ENCODE data around the gene HOXA2. TPM values are rescaled to one million over a fixed set of nuclear protein-coding genes. Genes with fewer than 3 reads are reported as not detected.

The HOXA2 gene
- total RNA-seq, 1 donor from 2014 or later, result not detected

DNA sequence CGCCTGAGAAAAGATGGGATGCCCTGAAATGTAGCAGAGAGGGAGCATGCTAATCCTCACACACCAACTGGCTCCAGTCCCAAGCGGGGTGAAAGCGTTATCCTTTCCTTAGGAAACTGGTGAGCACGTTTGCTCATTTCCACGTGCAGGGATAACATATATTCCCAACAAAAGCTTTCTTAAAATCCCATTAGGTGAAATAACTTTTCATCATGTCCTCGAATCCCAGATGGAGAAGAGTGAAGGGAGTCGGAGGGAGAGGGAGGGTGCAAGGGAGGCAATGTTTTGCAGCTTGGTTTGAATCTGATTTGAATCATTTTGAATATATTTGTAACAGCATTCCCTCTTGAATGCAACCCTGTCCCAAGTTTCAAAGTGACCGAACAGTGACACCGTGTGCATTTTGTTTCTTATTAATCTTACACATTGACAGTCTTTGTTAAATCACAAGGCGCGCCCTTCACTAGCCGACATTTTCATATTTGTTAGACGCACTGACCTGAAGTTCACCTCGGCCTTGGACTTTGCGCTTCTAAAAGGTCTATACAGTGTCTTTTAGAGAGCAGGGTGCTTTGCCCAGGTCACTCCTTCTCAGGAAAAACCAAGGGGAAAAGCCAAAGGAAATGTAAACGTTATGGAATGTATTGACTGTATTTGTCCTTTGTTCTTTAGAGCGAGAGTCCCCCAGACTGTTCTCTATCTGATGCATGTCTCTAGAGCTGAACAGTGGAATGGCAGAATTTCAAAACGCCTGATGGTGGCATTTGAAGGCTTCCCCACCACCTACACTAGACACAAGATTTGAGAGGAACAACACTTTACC lies 31.1 kb upstream of the HOXA2 start:
- intact Hi-C loops (cut with micrococcal nuclease), result loop anchor here (2.0 to 5.0 kb wide), 2 partner anchors 17 to 36 kb away; partner anchors contain the start of gene HOXA1
- DNase-seq, result no peak
- H3K4me3 Mint-ChIP-seq, result peak overlapping the region; percentile 2
- H3K4me1 Mint-ChIP-seq, result peaks cover 14% of the 10 kb centered on the region
- H3K36me3 Mint-ChIP-seq (ENCODE audit: low read depth), result peaks cover 1% of the 10 kb centered on the region
- peaks cover 3% of the 10 kb centered on the region for H3K9me3 Mint-ChIP-seq
- H3K27ac Mint-ChIP-seq, result no peak overlapping the region
- peaks cover 51% of the 10 kb centered on the region for H3K27me3 Mint-ChIP-seq

DNA sequence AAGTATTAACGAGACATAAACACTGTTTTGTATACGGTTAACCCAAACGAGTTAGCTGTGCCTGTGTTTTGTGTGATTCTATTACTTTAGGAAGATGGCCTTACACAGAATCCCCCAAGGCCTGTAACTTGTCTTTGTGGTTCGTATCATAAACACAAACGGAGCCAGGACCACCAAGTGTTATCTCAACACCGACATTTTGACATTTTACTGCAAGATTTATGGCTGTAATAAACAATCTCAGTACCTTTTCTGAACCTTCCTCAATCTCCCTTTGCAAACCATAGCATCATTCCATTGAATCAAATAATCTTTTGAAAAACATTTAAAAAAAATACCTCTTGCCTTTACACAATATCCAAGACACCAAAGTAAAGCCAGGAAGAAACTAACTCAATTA lies 30.5 kb upstream of the HOXA2 start:
- intact Hi-C loops (cut with micrococcal nuclease), result loop anchor here (5.0 kb wide), 1 partner anchor 36 kb away; the partner anchor contains the start of gene HOXA1
- peaks cover 54% of the 10 kb centered on the region for H3K27me3 Mint-ChIP-seq
- no peak overlapping the region for H3K27ac Mint-ChIP-seq
- H3K4me3 Mint-ChIP-seq, result no peak overlapping the region
- peaks cover 14% of the 10 kb centered on the region for H3K4me1 Mint-ChIP-seq
- H3K9me3 Mint-ChIP-seq, result peaks cover 3% of the 10 kb centered on the region
- peaks cover 1% of the 10 kb centered on the region for H3K36me3 Mint-ChIP-seq (ENCODE audit: low read depth)
- no peak for DNase-seq

DNA sequence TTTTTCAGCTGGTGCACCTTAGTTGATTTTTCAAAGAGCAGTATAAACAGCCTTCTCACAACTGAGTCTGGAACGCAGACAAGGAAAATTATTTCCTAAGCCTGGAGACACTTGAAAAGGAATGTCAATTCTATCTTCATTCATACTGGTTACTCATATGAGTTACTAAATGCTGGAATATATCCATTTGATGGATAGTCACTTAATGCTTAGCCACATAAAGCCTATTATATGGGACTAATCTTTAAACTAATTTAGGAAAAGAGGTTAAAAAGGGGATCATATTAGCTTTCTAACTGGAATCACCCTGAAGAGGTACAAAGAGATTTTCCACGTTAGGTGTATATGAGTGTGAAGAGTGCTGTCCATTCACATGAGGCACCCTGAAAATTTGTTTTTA lies 29.7 kb upstream of the HOXA2 start:
- intact Hi-C loops (cut with micrococcal nuclease), result loop anchor here (5.0 kb wide), 1 partner anchor 35 kb away; the partner anchor contains the start of gene HOXA1
- H3K4me3 Mint-ChIP-seq, result no peak overlapping the region
- no peak overlapping the region for H3K27ac Mint-ChIP-seq

DNA sequence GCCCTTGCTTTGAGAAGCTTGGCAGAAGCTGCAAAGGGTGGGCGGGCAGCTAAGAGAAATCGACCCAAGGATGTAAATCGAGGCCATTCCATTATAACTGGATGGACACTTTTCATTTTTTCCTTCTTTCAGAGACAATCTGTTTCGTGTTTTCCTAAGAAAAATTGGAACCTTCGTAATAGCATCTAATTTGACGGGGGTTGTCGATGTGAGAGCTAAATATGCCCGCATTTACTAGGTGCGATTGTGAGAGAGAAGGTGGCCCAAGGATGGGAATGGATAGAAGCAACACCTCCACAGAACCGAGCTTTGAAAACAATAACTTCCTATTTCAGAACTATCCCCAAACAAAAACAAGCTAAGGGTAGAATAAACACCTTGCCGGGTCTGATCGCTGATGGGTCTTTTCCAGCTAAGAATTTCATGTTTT lies 28.9 kb upstream of the HOXA2 start:
- no peak for DNase-seq
- Mint-ChIP-seq H3K9me3 (peaks cover 3% of the 10 kb centered on the region), H3K4me1 (peaks cover 14% of the 10 kb centered on the region), H3K27me3 (peaks cover 55% of the 10 kb centered on the region), H3K4me3 (peak overlapping the region; percentile 66), H3K36me3 (ENCODE audit: low read depth) (peaks cover 1% of the 10 kb centered on the region), H3K27ac (no peak overlapping the region)
- intact Hi-C loops (cut with micrococcal nuclease), result loop anchor here (5.0 kb wide), 1 partner anchor 34 kb away; the partner anchor contains the start of gene HOXA1

More for the DNA sequence above, 29.7 kb upstream of the HOXA2 start:
- H3K4me1 Mint-ChIP-seq, result peaks cover 14% of the 10 kb centered on the region
- peaks cover 1% of the 10 kb centered on the region for H3K36me3 Mint-ChIP-seq (ENCODE audit: low read depth)
- H3K9me3 Mint-ChIP-seq, result peaks cover 3% of the 10 kb centered on the region
- DNase-seq, result no peak
- peaks cover 54% of the 10 kb centered on the region for H3K27me3 Mint-ChIP-seq

DNA sequence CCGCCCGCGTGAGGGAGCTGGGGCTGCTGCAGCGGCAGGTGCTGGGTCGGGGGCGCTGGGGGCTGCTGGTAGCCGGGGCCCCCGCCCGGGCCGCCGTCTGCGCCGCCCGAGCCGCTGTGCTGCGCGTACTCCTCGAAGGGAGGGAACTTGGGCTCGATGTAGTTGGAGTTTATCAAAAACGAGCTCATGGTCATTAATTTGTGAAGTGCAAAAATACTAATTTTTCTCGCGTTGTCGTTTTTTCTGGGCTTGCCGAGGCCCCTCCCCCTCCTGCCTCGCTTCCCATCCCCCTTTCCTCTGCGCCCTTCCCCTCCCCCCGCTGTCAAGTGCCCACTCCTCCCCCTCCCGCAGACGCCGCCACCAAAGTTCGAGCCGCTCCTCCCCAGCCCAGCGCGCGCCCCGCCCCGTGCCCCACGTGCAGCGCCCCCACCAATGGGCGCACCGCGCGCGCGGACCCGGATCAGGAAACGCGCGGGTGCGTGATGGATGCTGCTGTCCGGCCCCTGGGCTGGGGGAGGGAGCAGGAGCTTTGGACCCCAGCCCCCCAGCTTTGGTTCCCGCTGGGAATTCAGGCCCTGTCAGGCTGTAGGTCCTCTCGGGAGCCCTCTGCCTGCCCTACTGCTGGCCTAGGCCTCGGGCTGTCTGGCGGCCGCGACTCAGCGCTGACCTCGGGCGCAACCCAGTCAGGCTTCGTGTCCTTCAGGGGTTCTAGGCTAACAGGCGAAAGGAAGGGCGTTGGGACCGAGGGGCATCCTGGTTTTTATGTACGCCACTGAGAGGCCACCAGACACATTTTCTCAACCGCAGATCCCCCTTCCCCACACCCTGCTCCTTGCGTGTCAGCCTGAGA lies 28.3 kb upstream of the HOXA2 start, which contains the start of gene HOXA4:
TSS of gene HOXA4 (minus strand) at position 218 of the 850 bp plus-strand sequence. CDS start at position 194, 24 bp downstream.
- Mint-ChIP-seq H3K4me1 (peaks cover 14% of the 10 kb centered on the region), H3K36me3 (ENCODE audit: low read depth) (peaks cover 1% of the 10 kb centered on the region), H3K27me3 (peaks cover 53% of the 10 kb centered on the region), H3K27ac (no peak within 1 kb of the TSS), H3K4me3 (peak within 1 kb of the TSS; percentile 66), H3K9me3 (peaks cover 3% of the 10 kb centered on the region)
- intact Hi-C loops (cut with micrococcal nuclease), result loop anchor here (5.0 kb wide), 1 partner anchor 33 kb away; the partner anchor contains the start of gene HOXA1
- peak; percentile 91 for DNase-seq

DNA sequence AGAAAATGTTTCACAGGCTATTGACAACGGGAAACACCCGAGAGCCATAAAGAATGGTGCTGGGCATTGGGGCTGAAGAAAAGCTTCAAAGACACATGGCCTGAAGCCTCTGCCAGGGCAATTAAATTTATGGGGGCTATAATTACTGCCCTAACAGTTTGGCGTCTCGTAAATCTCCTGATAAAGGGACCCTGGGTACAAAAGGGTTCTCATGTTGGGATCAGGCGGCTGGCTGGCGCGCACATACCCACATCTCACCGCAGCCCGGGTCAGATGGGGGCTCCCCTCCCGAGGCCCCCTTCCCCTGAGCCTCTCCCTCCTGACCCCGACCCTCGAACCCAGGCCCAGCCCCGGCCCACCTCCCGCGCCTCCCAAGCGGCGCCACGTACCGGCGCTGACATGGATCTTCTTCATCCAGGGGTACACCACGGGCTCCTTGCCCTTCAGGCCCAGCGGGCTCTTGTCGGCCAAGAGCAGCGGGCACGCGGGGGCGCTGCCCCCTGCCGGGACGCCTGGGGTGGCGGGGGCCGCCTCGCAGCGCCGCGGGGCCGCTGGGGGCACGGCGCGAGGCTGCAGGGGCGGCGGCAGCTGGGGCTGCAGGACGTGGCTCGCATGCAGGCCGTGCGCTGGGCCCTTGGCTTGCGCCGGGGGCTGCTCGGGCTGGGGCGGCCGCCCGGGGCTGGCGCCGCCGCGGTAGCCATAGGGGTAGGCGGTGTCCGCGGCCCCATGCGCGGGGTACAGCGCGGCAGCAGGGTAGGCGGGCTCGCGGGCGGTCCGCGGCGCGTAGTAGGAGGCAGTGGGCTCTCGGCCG lies 27.5 kb upstream of the HOXA2 start:
- Mint-ChIP-seq H3K27me3 (peaks cover 53% of the 10 kb centered on the region), H3K4me1 (peaks cover 12% of the 10 kb centered on the region), H3K4me3 (peak overlapping the region; percentile 26), H3K27ac (no peak overlapping the region), H3K36me3 (ENCODE audit: low read depth) (peaks cover 1% of the 10 kb centered on the region), H3K9me3 (peaks cover 3% of the 10 kb centered on the region)
- no peak for DNase-seq
- intact Hi-C loops (cut with micrococcal nuclease), result loop anchor here (5.0 kb wide), 1 partner anchor 33 kb away; the partner anchor contains the start of gene HOXA1

DNA sequence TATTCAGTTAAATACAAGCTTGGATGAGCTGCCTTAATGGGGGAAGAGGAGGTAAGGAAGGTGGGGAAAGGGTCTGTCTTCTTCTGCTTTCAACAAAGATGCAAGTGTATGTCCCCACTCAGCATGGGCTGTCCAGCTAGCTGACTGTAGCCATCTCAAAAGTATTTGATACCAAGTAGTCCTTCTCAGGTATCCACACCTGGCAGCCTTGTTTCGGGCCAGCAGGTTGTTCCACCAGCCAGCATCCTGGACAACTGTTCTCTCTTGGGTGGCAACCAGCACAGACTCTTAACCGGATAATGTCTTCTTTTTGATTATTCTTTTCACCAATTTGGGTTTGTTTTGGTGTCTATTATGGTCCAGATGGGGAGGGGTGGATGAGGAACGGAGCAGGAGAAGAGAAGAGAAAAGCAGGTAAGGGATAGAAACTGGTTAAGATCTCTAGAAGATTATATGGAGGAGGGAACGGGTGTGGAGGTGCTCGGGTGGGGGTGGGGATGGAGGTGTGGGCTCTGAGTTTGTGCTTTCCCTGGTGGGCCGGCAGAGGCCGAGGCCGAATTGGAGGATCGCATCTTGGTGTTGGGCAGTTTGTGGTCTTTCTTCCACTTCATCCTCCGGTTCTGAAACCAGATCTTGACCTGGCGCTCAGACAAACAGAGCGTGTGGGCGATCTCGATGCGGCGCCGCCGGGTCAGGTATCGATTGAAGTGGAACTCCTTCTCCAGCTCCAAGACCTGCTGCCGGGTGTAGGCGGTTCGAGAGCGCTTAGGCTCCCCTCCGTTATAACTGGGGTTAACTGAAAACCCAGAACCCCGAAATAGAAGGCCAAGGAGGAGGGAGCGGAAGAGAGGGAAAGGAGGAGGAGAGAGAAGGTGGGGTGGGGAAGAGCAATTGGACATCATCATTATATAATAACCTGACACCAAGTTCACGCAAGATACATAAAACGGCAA lies 26.6 kb upstream of the HOXA2 start:
- no peak for DNase-seq
- H3K27ac Mint-ChIP-seq, result no peak overlapping the region
- H3K9me3 Mint-ChIP-seq, result peaks cover 3% of the 10 kb centered on the region
- H3K4me1 Mint-ChIP-seq, result peaks cover 3% of the 10 kb centered on the region
- peaks cover 1% of the 10 kb centered on the region for H3K36me3 Mint-ChIP-seq (ENCODE audit: low read depth)
- peaks cover 48% of the 10 kb centered on the region for H3K27me3 Mint-ChIP-seq
- intact Hi-C loops (cut with micrococcal nuclease), result no loop called here
- peak overlapping the region; percentile 26 for H3K4me3 Mint-ChIP-seq

DNA sequence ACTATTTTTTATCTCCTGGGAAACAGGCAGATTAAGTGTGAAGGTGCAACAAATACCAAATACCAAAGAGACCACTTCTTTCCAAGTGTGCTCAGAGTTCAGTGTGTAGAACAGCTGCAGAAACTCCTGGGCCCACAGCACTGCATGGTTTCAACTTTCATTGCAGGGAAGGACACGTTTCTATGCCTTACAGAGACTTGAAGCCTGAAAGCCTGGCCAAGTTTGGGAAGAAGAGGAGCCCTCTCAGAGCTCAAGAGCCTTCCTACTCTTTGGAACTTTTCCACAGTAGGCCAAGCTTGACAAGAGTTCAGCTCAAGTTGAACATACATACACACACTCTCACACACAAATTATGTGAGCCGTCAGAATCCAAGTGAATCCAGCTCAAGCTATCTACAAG lies 25.6 kb upstream of the HOXA2 start:
- Mint-ChIP-seq H3K4me3 (no peak overlapping the region), H3K27ac (no peak overlapping the region), H3K36me3 (ENCODE audit: low read depth) (peaks cover 1% of the 10 kb centered on the region), H3K27me3 (peaks cover 44% of the 10 kb centered on the region), H3K4me1 (no peaks in the 10 kb centered on the region), H3K9me3 (peaks cover 3% of the 10 kb centered on the region)
- intact Hi-C loops (cut with micrococcal nuclease), result no loop called here
- no peak for DNase-seq

DNA sequence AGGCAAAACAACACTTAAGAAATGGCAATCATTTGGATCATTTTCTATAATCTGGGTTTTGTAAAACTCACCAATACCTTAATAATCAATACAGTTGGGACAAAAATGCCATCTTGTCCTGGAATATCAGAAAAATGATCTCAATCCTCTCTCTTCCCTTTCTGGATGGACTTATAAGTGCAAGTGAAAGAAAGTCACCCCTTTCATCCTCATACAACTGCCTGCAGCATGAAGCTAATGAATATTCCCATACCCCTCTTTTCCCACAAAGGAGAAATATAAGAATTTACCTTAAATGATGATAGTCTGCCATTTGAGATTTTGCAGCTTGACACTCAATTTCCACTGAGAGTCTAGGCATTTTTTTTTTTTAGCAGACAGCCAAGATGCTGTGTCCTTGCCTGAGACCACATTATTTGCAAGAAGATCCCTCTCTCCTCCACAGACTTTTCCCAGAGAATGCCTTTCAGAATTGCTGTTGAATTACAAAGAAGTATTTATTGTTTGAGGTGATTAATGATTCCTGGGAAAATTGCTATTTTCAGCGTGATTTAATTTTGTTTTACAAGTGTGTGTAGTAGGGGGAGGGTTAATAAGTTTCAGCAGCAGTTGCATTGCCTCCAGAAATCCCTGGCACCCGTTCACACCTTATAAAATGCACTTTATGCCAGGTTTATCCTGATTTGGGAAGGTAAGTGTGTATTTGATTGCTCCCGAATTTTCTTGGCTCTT lies 24.3 kb upstream of the HOXA2 start:
- peaks cover 3% of the 10 kb centered on the region for H3K9me3 Mint-ChIP-seq
- no peaks in the 10 kb centered on the region for H3K4me1 Mint-ChIP-seq
- H3K4me3 Mint-ChIP-seq, result no peak overlapping the region
- H3K36me3 Mint-ChIP-seq (ENCODE audit: low read depth), result peaks cover 1% of the 10 kb centered on the region
- no peak overlapping the region for H3K27ac Mint-ChIP-seq
- H3K27me3 Mint-ChIP-seq, result peaks cover 36% of the 10 kb centered on the region
- intact Hi-C loops (cut with micrococcal nuclease), result no loop called here
- no peak for DNase-seq

DNA sequence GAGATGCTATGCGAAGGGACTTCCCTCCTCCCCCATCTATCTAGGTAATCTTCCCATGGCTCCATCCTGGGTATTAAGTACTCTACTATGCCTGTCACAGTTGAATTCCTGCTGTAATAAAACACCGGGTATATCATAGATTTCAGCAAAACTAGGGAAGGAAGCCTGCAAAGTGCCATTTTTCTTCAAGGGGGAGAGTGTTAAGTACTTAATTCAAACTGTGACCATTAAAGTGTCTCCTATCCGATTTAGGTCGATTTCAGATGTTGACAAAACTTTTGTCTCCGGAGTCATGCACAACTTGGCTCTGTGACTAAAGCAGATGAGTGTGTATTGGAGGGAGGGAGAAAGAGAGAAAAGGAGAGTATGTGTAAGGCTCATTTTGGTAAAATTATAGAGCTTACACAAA lies 23.5 kb upstream of the HOXA2 start:
- no peak for DNase-seq
- H3K9me3 Mint-ChIP-seq, result no peaks in the 10 kb centered on the region
- intact Hi-C loops (cut with micrococcal nuclease), result no loop called here
- no peaks in the 10 kb centered on the region for H3K4me1 Mint-ChIP-seq
- peaks cover 36% of the 10 kb centered on the region for H3K27me3 Mint-ChIP-seq
- no peak overlapping the region for H3K4me3 Mint-ChIP-seq
- no peak overlapping the region for H3K27ac Mint-ChIP-seq
- peaks cover 1% of the 10 kb centered on the region for H3K36me3 Mint-ChIP-seq (ENCODE audit: low read depth)

DNA sequence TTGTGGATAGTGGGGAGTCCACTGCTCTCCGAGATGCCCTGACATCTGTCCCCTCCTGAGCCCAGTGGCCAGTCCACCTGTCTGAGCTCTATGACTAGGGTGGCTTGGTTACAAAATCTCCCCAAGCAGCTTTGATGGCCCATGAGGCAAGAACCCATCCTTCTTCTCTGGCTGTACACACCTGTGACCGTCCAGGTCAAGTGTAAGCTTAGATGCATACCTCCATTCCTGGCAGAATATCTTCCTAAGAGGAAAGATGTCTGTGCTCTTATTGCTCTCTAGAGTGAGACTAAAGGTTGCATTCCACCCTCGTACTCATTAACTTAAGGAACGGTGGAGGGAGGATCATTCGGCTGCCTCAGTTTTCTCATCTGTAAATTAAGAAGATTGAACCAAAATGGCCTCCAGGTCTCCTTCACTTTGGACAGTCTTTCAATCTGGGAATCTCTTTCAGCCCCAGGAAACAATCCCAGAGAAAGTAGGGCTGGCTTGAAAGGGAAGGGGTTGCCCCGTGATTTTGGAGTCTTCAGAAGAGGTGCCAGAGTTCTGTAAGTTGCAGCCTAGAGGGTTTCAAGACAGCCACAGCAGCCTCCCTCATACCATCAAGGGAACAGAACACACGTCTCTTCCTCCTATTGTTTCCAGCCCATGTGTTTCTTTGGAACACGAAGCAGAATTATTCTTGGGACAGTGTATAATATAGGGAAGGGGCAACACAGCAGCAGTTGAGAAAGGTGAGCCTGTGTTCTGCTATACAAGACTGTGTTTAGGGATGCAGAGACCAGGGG lies 22.6 kb upstream of the HOXA2 start:
- intact Hi-C loops (cut with micrococcal nuclease), result no loop called here
- Mint-ChIP-seq H3K4me3 (no peak overlapping the region), H3K27me3 (peaks cover 36% of the 10 kb centered on the region), H3K9me3 (no peaks in the 10 kb centered on the region), H3K27ac (no peak overlapping the region), H3K4me1 (no peaks in the 10 kb centered on the region), H3K36me3 (ENCODE audit: low read depth) (peaks cover 1% of the 10 kb centered on the region)
- DNase-seq, result no peak
